IPS-18a (cell line): ENCODE results near the gene ZNF519.

Experiments
- H3K27ac ChIP-seq: one replicate; pipeline ENCODE4 v1.5.1; 2013; ENCODE audit warnings: low read length
- H3K27me3 ChIP-seq: one replicate; pipeline ENCODE4 v1.6.1; 2013; ENCODE audit warnings: mild to moderate bottlenecking, low read length; ENCODE audit not compliant: control insufficient read depth, insufficient read depth
- H3K36me3 ChIP-seq: one replicate; pipeline ENCODE4 v1.6.1; 2013; ENCODE audit warnings: low read depth, low read length; ENCODE audit not compliant: control insufficient read depth
- H3K4me1 ChIP-seq: one replicate; pipeline ENCODE4 v1.6.1; 2013; ENCODE audit warnings: low read depth, low read length; ENCODE audit not compliant: control insufficient read depth
- H3K4me3 ChIP-seq: one replicate; pipeline ENCODE4 v1.5.1; 2013; ENCODE audit warnings: low read length
- H3K9ac ChIP-seq: one replicate; pipeline ENCODE4 v1.6.1; 2013; ENCODE audit warnings: mild to moderate bottlenecking, low read length, moderate library complexity
- H3K9me3 ChIP-seq: one replicate; pipeline ENCODE4 v1.6.1; 2013; ENCODE audit warnings: low read depth, low read length; ENCODE audit not compliant: control insufficient read depth

The ZNF519 gene

DNA sequence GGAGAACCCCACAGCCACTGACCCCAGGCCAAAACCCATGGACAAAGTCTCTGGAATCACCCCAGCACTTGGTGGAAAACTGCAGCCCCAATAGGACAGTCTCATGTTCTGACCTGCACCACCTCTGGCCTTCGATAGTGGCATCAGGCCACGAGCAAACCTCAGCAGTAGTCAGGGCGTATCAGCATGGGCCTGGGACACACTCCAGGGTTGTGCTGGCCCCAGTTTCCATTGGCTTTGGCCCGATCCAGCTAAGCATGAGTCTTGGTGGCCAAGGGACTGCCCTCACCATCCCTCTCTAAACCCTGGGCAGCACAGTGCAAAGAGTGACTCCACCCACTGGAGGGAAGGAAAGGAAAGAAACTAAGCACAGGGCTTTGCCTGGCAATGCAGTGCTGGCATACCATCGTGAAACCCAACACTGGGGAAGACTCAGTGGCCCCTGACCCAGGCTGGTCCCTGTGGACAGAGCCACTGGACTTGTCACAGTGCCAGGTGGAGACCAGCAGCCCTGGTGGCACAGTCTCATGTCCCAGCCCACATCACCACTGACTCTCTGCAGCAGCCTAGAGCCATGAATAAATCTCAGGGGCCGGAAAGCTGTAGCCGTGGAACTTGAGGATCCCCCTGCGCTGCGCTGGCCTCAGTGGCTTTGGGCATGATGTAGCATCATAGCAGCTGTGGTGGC is 46.3 kb downstream of the ZNF519 start:
- no peak overlapping the region for H3K4me3 ChIP-seq
- H3K9me3 ChIP-seq = no peaks in the 10 kb centered on the region
- H3K4me1 ChIP-seq = peaks cover 6% of the 10 kb centered on the region
- H3K9ac ChIP-seq = no peak overlapping the region
- no peaks in the 10 kb centered on the region for H3K27me3 ChIP-seq
- no peaks in the 10 kb centered on the region for H3K36me3 ChIP-seq
- no peak overlapping the region for H3K27ac ChIP-seq

DNA sequence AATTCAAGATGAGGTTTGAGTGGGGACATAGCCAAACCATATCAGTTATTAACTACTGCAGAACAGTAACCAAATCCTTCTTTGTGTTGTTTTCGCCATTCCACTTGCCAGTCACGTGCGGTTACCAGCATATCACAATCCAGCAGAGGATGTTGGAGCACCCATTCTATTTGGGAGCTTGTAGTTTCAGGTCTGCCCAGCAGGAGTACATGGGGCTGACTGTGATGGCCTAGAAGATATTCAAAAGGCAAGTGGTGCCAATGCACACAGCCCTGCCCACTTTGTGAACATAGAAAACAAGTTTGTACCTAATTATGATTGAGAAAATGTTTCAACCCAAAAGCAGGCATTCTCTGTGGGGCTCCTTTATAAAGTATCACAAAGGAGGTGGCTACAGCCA is 57.0 kb downstream of the ZNF519 start:
- peaks cover 6% of the 10 kb centered on the region for H3K36me3 ChIP-seq
- no peak overlapping the region for H3K27ac ChIP-seq
- no peaks in the 10 kb centered on the region for H3K27me3 ChIP-seq
- H3K4me3 ChIP-seq = no peak overlapping the region
- H3K9ac ChIP-seq = no peak overlapping the region
- H3K4me1 ChIP-seq = no peaks in the 10 kb centered on the region
- no peaks in the 10 kb centered on the region for H3K9me3 ChIP-seq

GRCh38 chr18:14074187-14074586 is 58.0 kb downstream of the ZNF519 start:
- Histone ChIP-seq H3K36me3 (peaks cover 6% of the 10 kb centered on the region), H3K9me3 (no peaks in the 10 kb centered on the region), H3K9ac (no peak overlapping the region), H3K4me3 (no peak overlapping the region), H3K27me3 (no peaks in the 10 kb centered on the region), H3K4me1 (no peaks in the 10 kb centered on the region), H3K27ac (no peak overlapping the region)

DNA sequence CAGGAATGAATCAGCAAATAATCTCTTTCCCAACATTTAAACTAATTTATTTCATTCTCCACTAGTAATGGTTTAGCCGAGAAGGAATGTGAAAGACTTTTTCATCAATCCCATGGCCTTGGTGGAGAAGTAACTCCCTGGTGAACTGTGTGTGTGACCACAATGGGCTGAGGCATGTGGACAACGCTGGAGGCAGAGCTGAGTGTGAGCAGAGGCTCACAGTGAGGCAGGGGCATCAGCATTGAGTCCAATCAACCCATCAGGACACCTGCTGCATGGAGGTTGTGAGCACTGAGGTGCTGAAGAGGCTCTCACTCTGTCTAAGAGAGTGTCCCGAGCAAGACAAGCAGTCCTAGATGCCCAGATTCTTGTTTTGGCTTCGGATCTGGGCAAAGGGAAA is 78.6 kb downstream of the ZNF519 start:
- no peak overlapping the region for H3K9ac ChIP-seq
- H3K27ac ChIP-seq = no peak overlapping the region
- H3K4me1 ChIP-seq = no peaks in the 10 kb centered on the region
- no peaks in the 10 kb centered on the region for H3K27me3 ChIP-seq
- no peaks in the 10 kb centered on the region for H3K36me3 ChIP-seq
- peaks cover 15% of the 10 kb centered on the region for H3K9me3 ChIP-seq
- H3K4me3 ChIP-seq = no peak overlapping the region
